Measurements from ENCODE around the gene ANKRD62. TPM values are rescaled to one million over a fixed set of nuclear protein-coding genes. Genes with fewer than 3 reads are reported as not detected.
"Not testable (repeated sequence)": the region's sequence is repeated elsewhere in the genome, so short reads cannot be mapped to it uniquely, and the experiment has no call there.

The ANKRD62 gene
- total RNA-seq, 2 experiments from 2014 or later, result not detected

DNA sequence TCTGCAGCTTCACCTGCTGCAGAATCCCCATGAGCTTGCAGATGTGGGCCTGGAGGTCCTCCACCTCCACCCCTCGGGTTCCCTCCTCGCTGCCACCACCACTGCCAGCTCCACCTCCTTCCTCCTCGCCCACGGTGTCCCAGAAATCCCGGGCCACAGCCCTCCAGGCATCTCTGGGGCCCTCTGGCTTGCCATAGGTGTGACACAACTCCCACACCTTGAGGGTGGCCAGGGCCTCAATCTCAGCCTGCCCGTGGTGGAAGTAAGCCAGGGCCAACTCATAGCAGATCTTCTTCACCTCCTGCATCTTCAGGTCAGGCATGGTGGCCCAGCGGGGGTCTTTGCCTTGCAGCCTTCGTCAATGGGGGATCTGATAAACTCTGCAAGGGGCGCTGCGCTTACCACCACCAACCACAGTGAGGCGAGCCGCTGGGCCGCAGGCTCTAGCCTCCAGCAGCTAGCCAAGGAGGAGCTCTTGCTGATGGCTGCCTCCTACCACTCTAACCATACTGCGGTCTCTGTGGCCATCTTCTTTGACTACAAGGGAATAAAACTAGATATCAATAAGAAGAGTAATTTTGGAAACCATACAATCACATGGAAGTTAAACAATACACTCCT lies 36.1 kb upstream of the ANKRD62 start:
- Mint-ChIP-seq H3K4me3 (no peak overlapping the region), H3K36me3 (no peaks in the 10 kb centered on the region), H3K27ac (no peak overlapping the region), H3K9me3 (ENCODE audit: low read depth) (no peaks in the 10 kb centered on the region), H3K4me1 (no peaks in the 10 kb centered on the region), H3K27me3 (peaks cover 20% of the 10 kb centered on the region)
- CTCF ChIA-PET, result interaction anchor here (1.3 kb wide), 1 partner anchor 21 kb away, joined by 3 read pairs; no protein-coding TSS in a partner anchor
- no peak for ATAC-seq
- DNase-seq, result peak; percentile 38

DNA sequence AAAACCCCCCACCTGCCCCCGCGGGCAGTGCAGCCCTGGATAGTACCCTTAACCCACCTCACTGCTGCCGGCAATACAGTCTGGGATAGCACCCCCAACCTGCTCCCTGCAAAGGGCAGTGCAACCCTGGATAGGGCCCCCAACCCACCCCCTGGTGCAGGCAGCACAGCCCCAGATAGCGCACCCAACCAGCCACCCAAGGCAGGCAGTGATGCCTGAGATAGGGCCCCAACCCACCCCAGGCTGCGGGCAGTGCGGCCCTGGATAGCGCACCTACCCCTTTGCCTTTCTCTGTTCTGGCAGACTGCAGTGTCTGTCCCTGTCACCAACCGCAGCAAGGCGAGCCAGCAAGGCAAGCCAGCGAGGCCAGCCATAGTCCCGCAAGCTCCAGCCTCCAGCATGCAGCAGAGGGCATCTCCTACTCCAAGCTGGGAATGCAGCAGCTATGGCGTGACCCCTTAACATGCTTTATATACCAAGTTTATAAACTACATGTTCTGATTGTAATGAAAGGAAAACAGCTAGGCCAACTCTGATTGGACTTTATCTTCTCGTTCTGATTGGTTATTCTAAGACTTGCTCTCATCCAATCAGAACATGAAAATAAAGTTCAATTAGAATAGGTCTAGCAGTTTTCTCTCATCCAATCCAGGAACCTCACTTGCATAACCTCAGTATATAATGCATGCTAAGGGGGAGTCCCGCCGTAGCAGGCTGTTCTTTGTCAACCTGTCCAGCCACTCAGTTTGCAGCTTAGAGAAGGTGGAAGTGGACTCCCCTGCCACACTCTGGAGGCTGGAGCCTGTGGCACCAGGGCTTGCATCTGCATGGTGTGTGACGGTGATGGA lies 34.1 kb upstream of the ANKRD62 start:
- H3K27me3 Mint-ChIP-seq, result peaks cover 4% of the 10 kb centered on the region
- ATAC-seq, result no peak
- no peaks in the 10 kb centered on the region for H3K9me3 Mint-ChIP-seq (ENCODE audit: low read depth)
- no peaks in the 10 kb centered on the region for H3K4me1 Mint-ChIP-seq
- H3K36me3 Mint-ChIP-seq, result no peaks in the 10 kb centered on the region
- DNase-seq, result no peak
- H3K27ac Mint-ChIP-seq, result no peak overlapping the region
- no peak overlapping the region for H3K4me3 Mint-ChIP-seq
- CTCF ChIA-PET, result no interaction called here

DNA sequence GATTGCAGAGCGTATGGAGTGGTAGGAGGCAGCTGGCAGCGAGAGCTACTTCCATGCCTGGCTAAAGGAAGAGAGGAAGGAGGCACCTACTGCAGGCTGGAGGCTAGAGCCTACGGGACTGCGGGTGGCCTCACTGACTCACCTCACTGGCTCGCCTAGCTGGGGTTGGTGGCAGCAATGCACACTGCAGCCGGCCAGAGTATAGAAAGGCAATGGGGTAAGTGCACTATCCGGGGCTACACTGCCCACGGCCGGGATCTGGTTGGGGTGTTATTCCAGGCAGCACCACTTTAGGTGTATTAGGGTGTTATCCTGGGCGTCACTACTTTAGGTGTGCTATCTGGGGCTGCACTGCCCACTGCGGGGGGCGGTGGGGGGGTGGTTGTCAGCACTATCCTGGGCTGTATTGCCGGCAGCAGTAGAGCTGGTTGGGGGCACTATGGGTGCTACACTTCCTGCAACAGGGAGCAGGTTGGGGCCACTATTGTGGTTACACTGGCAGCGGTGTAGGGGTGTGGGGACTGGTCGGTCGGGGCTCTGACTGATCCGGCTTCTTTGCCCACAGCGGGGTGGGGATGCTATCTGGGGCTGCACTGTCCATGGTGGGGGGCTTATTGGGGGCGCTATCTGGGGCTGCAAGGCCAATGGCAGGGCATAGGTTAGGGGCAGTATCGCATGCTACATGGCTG lies 33.3 kb upstream of the ANKRD62 start:
- DNase-seq (no peak), ATAC-seq (no peak)
- CTCF ChIA-PET, result no interaction called here
- Mint-ChIP-seq H3K4me1 (no peaks in the 10 kb centered on the region), H3K4me3 (no peak overlapping the region), H3K36me3 (no peaks in the 10 kb centered on the region), H3K27me3 (peaks cover 4% of the 10 kb centered on the region), H3K9me3 (ENCODE audit: low read depth) (no peaks in the 10 kb centered on the region), H3K27ac (no peak overlapping the region)

DNA sequence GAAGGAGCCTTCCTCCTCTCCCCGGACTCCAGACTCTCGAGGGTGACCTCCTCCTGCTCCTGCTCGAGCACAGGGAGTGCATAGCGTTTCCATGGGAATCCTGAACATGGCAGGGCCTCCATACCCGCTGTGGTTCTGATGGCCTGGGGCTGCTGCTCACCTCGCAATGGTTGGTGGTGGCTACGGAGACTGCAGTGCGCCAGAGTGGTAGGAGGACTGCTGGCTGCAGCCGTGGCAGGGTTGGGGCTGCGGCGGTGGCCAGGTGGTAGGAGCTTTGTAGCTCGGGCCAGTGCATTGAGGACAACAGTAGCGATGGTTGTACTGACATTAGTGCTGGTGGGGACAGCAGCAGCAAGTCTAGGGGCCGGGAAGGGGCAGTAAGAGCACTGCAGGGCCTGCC lies 32.0 kb upstream of the ANKRD62 start:
- Mint-ChIP-seq H3K4me3 (no peak overlapping the region), H3K27me3 (peaks cover 4% of the 10 kb centered on the region), H3K9me3 (ENCODE audit: low read depth) (no peaks in the 10 kb centered on the region), H3K27ac (no peak overlapping the region), H3K36me3 (no peaks in the 10 kb centered on the region), H3K4me1 (no peaks in the 10 kb centered on the region)
- CTCF ChIA-PET, result no interaction called here
- DNase-seq (peak; percentile 33), ATAC-seq (no peak)

DNA sequence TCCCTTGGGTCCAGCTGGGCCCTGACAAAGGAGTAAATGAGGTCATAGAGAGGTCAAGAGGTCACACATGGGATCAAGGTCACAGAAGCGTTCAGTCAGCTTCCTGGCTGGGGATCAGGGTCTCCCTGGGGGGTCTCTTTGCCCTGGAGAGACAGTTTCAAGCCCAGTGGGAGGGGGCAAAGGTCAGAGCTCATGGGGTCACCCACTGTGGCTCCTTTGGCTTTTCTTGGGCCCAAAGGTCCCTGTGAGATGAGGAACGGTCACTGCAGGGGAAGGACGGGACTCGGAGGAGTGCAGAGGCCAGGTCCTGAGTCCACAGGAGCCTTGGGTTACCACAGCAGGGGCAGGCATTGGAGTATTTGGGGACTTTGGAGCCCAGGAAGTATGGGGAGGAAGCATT lies 30.7 kb upstream of the ANKRD62 start:
- H3K27ac Mint-ChIP-seq, result no peak overlapping the region
- DNase-seq (no peak), ATAC-seq (no peak)
- CTCF ChIA-PET, result no interaction called here
- H3K4me1 Mint-ChIP-seq, result no peaks in the 10 kb centered on the region
- no peaks in the 10 kb centered on the region for H3K36me3 Mint-ChIP-seq
- H3K27me3 Mint-ChIP-seq, result peaks cover under 1% of the 10 kb centered on the region
- H3K9me3 Mint-ChIP-seq (ENCODE audit: low read depth), result no peaks in the 10 kb centered on the region
- H3K4me3 Mint-ChIP-seq, result no peak overlapping the region

GRCh38 chr18:12064086-12064763 lies 29.4 kb upstream of the ANKRD62 start:
- CTCF ChIA-PET, result no interaction called here
- ATAC-seq, result no peak

DNA sequence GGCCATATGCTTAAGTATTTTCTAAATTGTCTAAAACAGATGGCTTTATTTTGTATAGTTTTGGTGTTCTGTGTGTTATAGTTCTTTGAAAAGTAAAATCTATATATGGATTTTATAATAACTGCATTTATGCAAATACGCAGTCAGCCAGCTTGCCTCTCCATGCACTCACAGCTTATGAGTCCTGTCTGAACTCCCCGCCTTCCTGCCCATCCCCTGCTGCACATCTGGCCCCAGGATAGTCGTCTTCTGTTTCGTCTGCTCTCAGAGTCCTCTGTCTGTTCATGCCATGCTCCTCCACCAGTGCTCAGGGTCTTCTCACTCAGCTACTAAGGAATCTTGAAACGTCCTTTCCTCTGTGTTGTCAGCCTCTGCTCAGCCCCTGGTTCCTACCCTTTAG lies 28.2 kb upstream of the ANKRD62 start:
- Mint-ChIP-seq H3K27me3 (peaks cover 10% of the 10 kb centered on the region), H3K4me3 (no peak overlapping the region), H3K4me1 (no peaks in the 10 kb centered on the region), H3K36me3 (no peaks in the 10 kb centered on the region), H3K27ac (no peak overlapping the region), H3K9me3 (ENCODE audit: low read depth) (no peaks in the 10 kb centered on the region)
- CTCF ChIA-PET, result no interaction called here
- ATAC-seq (no peak), DNase-seq (no peak)

More at GRCh38 chr18:12064086-12064763, 29.4 kb upstream of the ANKRD62 start:
- Mint-ChIP-seq H3K9me3 (ENCODE audit: low read depth) (no peaks in the 10 kb centered on the region), H3K4me1 (no peaks in the 10 kb centered on the region), H3K36me3 (no peaks in the 10 kb centered on the region), H3K27me3 (peaks cover 7% of the 10 kb centered on the region), H3K27ac (no peak overlapping the region), H3K4me3 (no peak overlapping the region)
- no peak for DNase-seq

DNA sequence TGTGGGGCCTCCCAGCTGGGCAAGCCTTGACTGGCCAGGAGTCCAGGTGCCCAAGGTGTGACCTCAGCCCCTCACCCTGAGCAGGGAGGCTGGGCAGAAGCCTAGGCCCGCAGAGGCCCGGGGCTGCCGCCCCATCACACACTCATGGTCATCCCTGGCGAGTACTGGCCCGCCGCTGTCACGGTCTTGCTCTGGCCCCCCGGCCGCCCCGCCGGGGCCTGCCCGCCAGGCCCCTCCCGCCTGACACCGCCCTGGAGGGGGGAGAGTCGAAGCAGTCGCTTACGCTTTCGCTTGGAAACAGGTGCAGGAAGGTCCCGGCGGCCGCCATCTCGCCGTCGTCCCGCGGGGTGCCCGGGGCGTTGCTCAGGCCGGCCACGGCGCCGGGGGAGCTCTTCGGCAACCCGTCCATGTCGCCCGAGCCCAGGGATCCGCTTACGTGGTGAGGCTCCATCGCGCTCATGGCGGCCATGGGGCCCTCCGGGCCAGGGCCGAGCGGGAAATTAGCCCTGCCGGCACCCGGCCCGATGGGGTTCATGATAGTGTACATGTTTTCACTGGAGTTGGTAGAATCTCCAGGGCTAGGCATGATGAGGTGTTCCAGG lies 26.6 kb upstream of the ANKRD62 start:
- H3K9me3 Mint-ChIP-seq (ENCODE audit: low read depth), result no peaks in the 10 kb centered on the region
- H3K4me1 Mint-ChIP-seq, result no peaks in the 10 kb centered on the region
- DNase-seq, result no peak
- no peaks in the 10 kb centered on the region for H3K36me3 Mint-ChIP-seq
- ATAC-seq, result no peak
- CTCF ChIA-PET, result no interaction called here
- peaks cover 14% of the 10 kb centered on the region for H3K27me3 Mint-ChIP-seq
- H3K4me3 Mint-ChIP-seq, result no peak overlapping the region
- H3K27ac Mint-ChIP-seq, result no peak overlapping the region

DNA sequence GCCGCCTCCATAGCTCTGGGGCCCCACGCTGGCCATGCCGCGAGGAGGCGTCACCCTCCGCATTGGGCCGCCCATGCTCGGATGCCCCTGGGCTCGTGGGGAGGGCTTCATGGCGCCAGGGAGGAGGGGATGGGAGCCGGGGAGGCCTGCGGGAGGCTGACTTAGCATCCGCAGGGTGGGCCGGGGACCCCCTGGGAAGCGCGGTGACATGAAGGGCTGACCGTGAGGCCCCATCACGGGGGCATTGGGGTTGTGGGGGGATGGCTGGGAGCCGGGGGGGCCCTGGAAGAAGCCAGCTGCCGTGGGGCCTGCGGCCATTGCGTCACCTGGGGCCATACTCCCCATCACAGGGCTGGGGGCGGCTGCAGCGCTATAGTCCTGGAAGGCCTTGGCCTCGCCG lies 26.0 kb upstream of the ANKRD62 start:
- no peaks in the 10 kb centered on the region for H3K9me3 Mint-ChIP-seq (ENCODE audit: low read depth)
- no peaks in the 10 kb centered on the region for H3K36me3 Mint-ChIP-seq
- no peak overlapping the region for H3K4me3 Mint-ChIP-seq
- ATAC-seq, result no peak
- H3K27me3 Mint-ChIP-seq, result peaks cover 16% of the 10 kb centered on the region
- CTCF ChIA-PET, result no interaction called here
- no peak for DNase-seq
- H3K4me1 Mint-ChIP-seq, result no peaks in the 10 kb centered on the region
- no peak overlapping the region for H3K27ac Mint-ChIP-seq

GRCh38 chr18:12068316-12068949 lies 25.2 kb upstream of the ANKRD62 start:
- ATAC-seq; H3K27ac Mint-ChIP-seq; H3K9me3 Mint-ChIP-seq (ENCODE audit: low read depth); H3K4me3 Mint-ChIP-seq; H3K4me1 Mint-ChIP-seq; DNase-seq; H3K36me3 Mint-ChIP-seq; CTCF ChIA-PET: not testable (repeated sequence)
- H3K27me3 Mint-ChIP-seq, result peaks cover 19% of the 10 kb centered on the region

- no peaks in the 10 kb centered on the region for H3K9me3 Mint-ChIP-seq (ENCODE audit: low read depth)
- DNase-seq (no peak), ATAC-seq (no peak)
- no peaks in the 10 kb centered on the region for H3K4me1 Mint-ChIP-seq
- H3K27me3 Mint-ChIP-seq, result peaks cover 23% of the 10 kb centered on the region
- H3K4me3 Mint-ChIP-seq, result no peak overlapping the region
- H3K27ac Mint-ChIP-seq, result no peak overlapping the region
- no peaks in the 10 kb centered on the region for H3K36me3 Mint-ChIP-seq
- CTCF ChIA-PET, result no interaction called here
These were observed 24.7 kb upstream of the ANKRD62 start for GRCh38 chr18:12068950-12069320.

DNA sequence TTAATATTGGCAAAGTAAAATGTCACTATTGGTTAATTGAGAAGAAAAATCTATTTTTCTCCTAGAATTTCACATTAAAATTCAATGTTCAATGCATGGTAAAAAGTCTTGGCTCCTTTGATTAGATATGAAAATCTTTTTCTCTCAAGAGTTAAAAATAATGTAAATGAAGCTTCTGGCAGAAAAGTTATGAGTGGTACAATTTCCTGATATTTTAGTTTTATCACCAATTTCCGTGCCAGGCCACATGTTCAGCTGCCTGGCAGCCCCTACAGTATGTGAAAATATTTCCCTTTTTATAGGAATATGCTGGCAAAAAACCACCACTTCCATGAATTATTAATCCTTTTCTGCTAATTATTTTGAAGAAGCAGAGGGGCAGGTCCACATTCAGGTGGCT lies 22.6 kb upstream of the ANKRD62 start:
- CTCF ChIA-PET; DNase-seq; H3K4me3 Mint-ChIP-seq; H3K4me1 Mint-ChIP-seq; H3K27ac Mint-ChIP-seq; H3K9me3 Mint-ChIP-seq (ENCODE audit: low read depth); ATAC-seq; H3K36me3 Mint-ChIP-seq: not testable (repeated sequence)
- H3K27me3 Mint-ChIP-seq, result peaks cover 41% of the 10 kb centered on the region

DNA sequence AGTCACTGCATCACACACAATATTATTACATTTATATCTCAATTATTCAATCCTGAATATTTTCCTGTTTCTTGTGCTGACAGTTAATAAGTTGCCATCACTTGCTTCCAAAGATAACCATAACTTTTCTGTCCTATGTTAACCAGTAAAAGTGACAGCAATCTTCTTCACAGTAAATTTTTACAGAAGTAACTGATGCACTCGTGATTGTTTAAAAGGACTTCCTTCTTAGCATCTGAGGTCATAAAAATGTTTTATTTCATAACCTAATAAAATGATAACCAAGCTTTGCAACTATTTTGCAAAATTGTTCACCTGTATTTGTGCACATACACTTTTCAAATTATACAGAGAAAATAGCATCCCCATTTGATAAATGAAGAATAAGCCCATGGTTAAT lies 20.6 kb upstream of the ANKRD62 start:
- no peak for DNase-seq

More for the DNA sequence above, 20.6 kb upstream of the ANKRD62 start:
- Mint-ChIP-seq H3K36me3 (no peaks in the 10 kb centered on the region), H3K27ac (no peak overlapping the region), H3K9me3 (ENCODE audit: low read depth) (no peaks in the 10 kb centered on the region), H3K27me3 (peaks cover 52% of the 10 kb centered on the region), H3K4me3 (no peak overlapping the region), H3K4me1 (no peaks in the 10 kb centered on the region)
- CTCF ChIA-PET, result no interaction called here
- no peak for ATAC-seq
